K562 (cell line): Measurements from ENCODE around the gene FAM156A. TPM values are rescaled to one million over a fixed set of nuclear protein-coding genes. Genes with fewer than 3 reads are reported as not detected.
A peak's percentile ranks its signal among the peaks of the same experiment; 100 is the strongest.

Experiments
- BHLHE40 ChIP-seq: IDR thresholded peaks from 2 replicates; pipeline ENCODE4 v1.6.1; 2011; ENCODE audit warnings: low read length, improper control_type of control experiment
- BRD4 ChIP-seq: fragments of 200-600 bp; sonication (generic); IDR thresholded peaks from 2 replicates; pipeline ENCODE4 v1.6.1; 2017; ENCODE audit warnings: inconsistent platforms
- CREB1 ChIP-seq, 2 experiments: sonication (generic) in 1 of 2; formaldehyde crosslinking in 1 of 2; IDR thresholded peaks; 2 replicates each; pipeline versions ENCODE4 v1.6.1 to v1.8.0; 2012 to 2022; ENCODE audit warnings: inconsistent platforms in 1 of 2, mild to moderate bottlenecking in 1 of 2, missing genetic modification reagents in 1 of 2, moderate library complexity in 1 of 2
- CXXC5 ChIP-seq: fragments of 250-450 bp; sonication (Bioruptor Pico); IDR thresholded peaks from 2 replicates; pipeline ENCODE4 v1.8.0; 2022; ENCODE audit warnings: inconsistent platforms, mild to moderate bottlenecking, moderate library complexity
- DIDO1 ChIP-seq: fragments of 450-650 bp; IDR thresholded peaks from 2 replicates; pipeline ENCODE4 v1.6.1; 2016; ENCODE audit warnings: low read depth, missing biosample characterization, missing genetic modification characterization
- EHMT2 ChIP-seq: fragments of 450-650 bp; IDR thresholded peaks from 2 replicates; pipeline ENCODE4 v1.6.1; 2018; ENCODE audit warnings: antibody characterized with exemption
- MAFF ChIP-seq: IDR thresholded peaks from 2 replicates; pipeline ENCODE4 v1.6.1; 2012; ENCODE audit warnings: low read length, improper control_type of control experiment
- NCOR1 ChIP-seq: fragments of 450-650 bp; IDR thresholded peaks from 2 replicates; pipeline ENCODE4 v1.6.1; 2016; ENCODE audit warnings: mild to moderate bottlenecking, moderate library complexity
- NEUROD1 ChIP-seq: fragments of 150-350 bp; IDR thresholded peaks from 2 replicates; pipeline ENCODE4 v1.6.1; 2014; ENCODE audit warnings: borderline replicate concordance, low read length, low read depth; ENCODE audit not compliant: partially characterized antibody
- NR2C2 ChIP-seq, 2 experiments: fragments of 200-800 bp in 1 of 2; sonication (Bioruptor generic) in 1 of 2; sonication (generic) in 1 of 2; formaldehyde crosslinking in 1 of 2; IDR thresholded peaks; 2 replicates each; pipeline versions ENCODE4 v1.6.1 to v1.8.0; 2016 to 2022; ENCODE audit warnings: mild to moderate bottlenecking in 1 of 2, missing compliant biosample characterization in 1 of 2, missing genetic modification characterization in 1 of 2, missing genetic modification reagents in 1 of 2
- RBM25 ChIP-seq: fragments of 200-400 bp; formaldehyde crosslinking; IDR thresholded peaks from 2 replicates; pipeline ENCODE4 v1.6.1; 2018; ENCODE audit warnings: low read length, low read depth, moderate library complexity; ENCODE audit not compliant: severe bottlenecking
- SLC30A9 ChIP-seq: fragments of 250-450 bp; sonication (Bioruptor Pico); IDR thresholded peaks from 2 replicates; pipeline ENCODE4 v1.8.0; 2022; ENCODE audit warnings: mild to moderate bottlenecking, moderate library complexity
- SP1 ChIP-seq: sonication (generic); formaldehyde crosslinking; IDR thresholded peaks from 2 replicates; pipeline ENCODE4 v1.8.1; 2022; ENCODE audit warnings: mild to moderate bottlenecking, missing genetic modification reagents
- TCF7L2 ChIP-seq: fragments of 150-350 bp; IDR thresholded peaks from 2 replicates; pipeline ENCODE4 v1.6.1; 2016; ENCODE audit warnings: low read depth, mild to moderate bottlenecking, low read length, moderate library complexity
- ZC3H11A ChIP-seq: IDR thresholded peaks from 2 replicates; pipeline ENCODE4 v1.6.1; 2012; ENCODE audit warnings: low read depth, low read length, improper control_type of control experiment
- ZEB2 ChIP-seq: fragments of 450-650 bp; IDR thresholded peaks from 2 replicates; pipeline ENCODE4 v1.6.1; 2016
- polyA plus RNA-seq, 8 experiments: library from polyadenylated mRNA; depleted of rRNA in 4 of 8; stranded (reverse) in 5 of 8; unstranded in 3 of 8; fragments of >200 nt; fragmentation: Nextera tagmentation in 2 of 8; fragmentation: Illumina TruSeq in 1 of 8; extraction: Ambion mirVana in 2 of 8; extraction: Trizol in 1 of 8; gene quantifications; 2 replicates each; pipeline versions ENCODE4 v1.2.1 to v1.2.3, GENCODE V29; 2011 to 2014; ENCODE audit warnings: inconsistent platforms in 1 of 8, missing spikeins in 1 of 8
- total RNA-seq, 7 experiments: library from RNA; depleted of rRNA in 6 of 7; stranded (reverse); fragments of >200 nt in 6 of 7; fragmentation: Illumina TruSeq in 2 of 7; extraction: Trizol in 2 of 7; gene quantifications; 2 replicates each; pipeline versions ENCODE4 v1.2.1 to v1.2.3, GENCODE V29; 2011 to 2021; ENCODE audit warnings: low replicate concordance in 1 of 7
- TF ChIP-seq, protein P1 (sequence below), 2 experiments: IDR thresholded peaks in 1 of 2; conservative IDR thresholded peaks in 1 of 2; 2 replicates each; pipeline ENCODE4 v1.6.1; 2016; ENCODE audit warnings: low read depth in 2 of 2, mild to moderate bottlenecking in 1 of 2, missing compliant biosample characterization in 1 of 2, missing genetic modification characterization in 1 of 2, moderate library complexity in 1 of 2
- TF ChIP-seq, protein P2 (sequence below): sonication (generic); formaldehyde crosslinking; IDR thresholded peaks from 2 replicates; pipeline ENCODE4 v1.8.1; 2022; ENCODE audit warnings: missing genetic modification reagents
- TF ChIP-seq, protein P3 (sequence below), 2 experiments: fragments of 450-650 bp in 1 of 2; sonication (generic) in 1 of 2; formaldehyde crosslinking in 1 of 2; IDR thresholded peaks in 1 of 2; conservative IDR thresholded peaks in 1 of 2; 2 replicates each; pipeline versions ENCODE4 v1.6.1 to v1.8.1; 2016 to 2023; ENCODE audit warnings: mild to moderate bottlenecking in 2 of 2, moderate library complexity in 2 of 2, inconsistent platforms in 1 of 2, missing genetic modification reagents in 1 of 2

FAM156A gene
- total and polyA plus RNA-seq, 9 of the 15 experiments (the other 6 are each of a cell fraction or from before 2014, with no cell fraction given): 1.9 to 20.3 (median 8.6) TPM

DNA sequence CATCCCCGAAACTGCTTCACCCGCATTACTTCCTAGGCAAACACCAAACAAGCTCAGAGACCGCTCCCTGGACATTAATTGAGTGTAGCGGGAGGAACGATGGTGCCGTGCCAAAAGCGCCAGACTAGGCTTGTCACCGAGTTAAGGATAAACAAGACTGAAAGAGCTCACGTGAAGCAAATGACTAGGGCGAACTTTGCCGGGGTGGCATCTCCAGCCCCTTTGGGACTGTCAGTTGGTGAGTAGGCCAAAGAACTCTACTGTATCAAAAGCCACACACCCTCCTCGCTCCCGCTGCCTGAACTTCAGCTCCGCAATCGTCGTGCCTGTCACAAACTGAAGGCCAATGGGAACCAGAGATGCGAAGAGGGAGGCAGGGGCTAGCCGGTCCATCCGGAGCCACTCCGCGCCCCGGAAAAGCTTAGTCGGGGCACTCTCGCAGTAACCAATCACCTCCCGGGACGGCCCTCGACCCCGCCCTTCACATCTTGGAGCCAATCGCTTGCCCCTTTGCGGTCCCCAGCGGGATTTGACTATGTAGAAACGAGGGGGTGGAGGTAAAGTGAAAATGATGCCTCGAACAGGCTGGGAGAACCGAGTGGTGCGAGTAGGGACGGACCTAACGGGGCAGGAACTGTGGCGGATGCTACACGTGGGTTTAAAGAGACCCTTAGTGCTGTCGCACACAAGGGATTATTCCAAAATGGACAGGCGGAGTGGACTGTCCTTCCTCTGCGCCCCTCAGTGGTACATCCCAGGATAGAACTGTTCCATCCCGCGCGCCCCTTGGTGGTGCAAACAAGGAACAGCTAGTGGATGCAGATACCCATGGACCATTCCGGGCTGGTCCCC, 37.0 kb upstream of the FAM156A start (continued):
- TF ChIP-seq, protein P1, sequence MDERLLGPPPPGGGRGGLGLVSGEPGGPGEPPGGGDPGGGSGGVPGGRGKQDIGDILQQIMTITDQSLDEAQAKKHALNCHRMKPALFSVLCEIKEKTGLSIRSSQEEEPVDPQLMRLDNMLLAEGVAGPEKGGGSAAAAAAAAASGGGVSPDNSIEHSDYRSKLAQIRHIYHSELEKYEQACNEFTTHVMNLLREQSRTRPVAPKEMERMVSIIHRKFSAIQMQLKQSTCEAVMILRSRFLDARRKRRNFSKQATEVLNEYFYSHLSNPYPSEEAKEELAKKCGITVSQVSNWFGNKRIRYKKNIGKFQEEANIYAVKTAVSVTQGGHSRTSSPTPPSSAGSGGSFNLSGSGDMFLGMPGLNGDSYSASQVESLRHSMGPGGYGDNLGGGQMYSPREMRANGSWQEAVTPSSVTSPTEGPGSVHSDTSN (CRISPR knock-in tag; IDR thresholded peaks at IDR 0.05; ENCODE audit: low read depth): no peak
- TF ChIP-seq, protein P1 (tag; conservative IDR thresholded peaks at IDR 0.05; ENCODE audit: low read depth): peak; percentile 82
- TF ChIP-seq NEUROD1 (peak; percentile 39), MAFF (peak; percentile 31), SP1 (CRISPR knock-in tag) (peak; percentile 68), ZEB2 (no peak), BHLHE40 (peak; percentile 79), CXXC5 (CRISPR knock-in tag) (peak; percentile 50; the same call in 1 of the 2 replicates), EHMT2 (no peak), SLC30A9 (CRISPR knock-in tag) (no peak), RBM25 (peak; percentile 51), NR2C2 (CRISPR knock-in tag; IDR thresholded peaks at IDR 0.05) (peak; percentile 96), NR2C2 (tag; IDR thresholded peaks at IDR 0.05) (peak; percentile 99), CREB1 (IDR thresholded peaks at IDR 0.05) (peak; percentile 16; the same call in 1 of the 2 replicates), CREB1 (CRISPR knock-in tag; IDR thresholded peaks at IDR 0.05) (no peak), TCF7L2 (peak; percentile 85), NCOR1 (no peak), BRD4 (no peak), DIDO1 (tag) (peak; percentile 67), ZC3H11A (no peak)
- TF ChIP-seq, protein P2, sequence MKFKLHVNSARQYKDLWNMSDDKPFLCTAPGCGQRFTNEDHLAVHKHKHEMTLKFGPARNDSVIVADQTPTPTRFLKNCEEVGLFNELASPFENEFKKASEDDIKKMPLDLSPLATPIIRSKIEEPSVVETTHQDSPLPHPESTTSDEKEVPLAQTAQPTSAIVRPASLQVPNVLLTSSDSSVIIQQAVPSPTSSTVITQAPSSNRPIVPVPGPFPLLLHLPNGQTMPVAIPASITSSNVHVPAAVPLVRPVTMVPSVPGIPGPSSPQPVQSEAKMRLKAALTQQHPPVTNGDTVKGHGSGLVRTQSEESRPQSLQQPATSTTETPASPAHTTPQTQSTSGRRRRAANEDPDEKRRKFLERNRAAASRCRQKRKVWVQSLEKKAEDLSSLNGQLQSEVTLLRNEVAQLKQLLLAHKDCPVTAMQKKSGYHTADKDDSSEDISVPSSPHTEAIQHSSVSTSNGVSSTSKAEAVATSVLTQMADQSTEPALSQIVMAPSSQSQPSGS: no peak
- TF ChIP-seq, protein P3, sequence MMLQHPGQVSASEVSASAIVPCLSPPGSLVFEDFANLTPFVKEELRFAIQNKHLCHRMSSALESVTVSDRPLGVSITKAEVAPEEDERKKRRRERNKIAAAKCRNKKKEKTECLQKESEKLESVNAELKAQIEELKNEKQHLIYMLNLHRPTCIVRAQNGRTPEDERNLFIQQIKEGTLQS (IDR thresholded peaks at IDR 0.05): no peak
- TF ChIP-seq, protein P3 (CRISPR knock-in tag; conservative IDR thresholded peaks at IDR 0.05): no peak
